Measurements from ENCODE around the gene CD48.
"Not testable (repeated sequence)": the region's sequence is repeated elsewhere in the genome, so short reads cannot be mapped to it uniquely, and the experiment has no call there.

CD48 gene

GRCh38 chr1:160712525-160713080 is 981 bp upstream of the CD48 start:
- DNase-seq = peak; percentile 80

DNA sequence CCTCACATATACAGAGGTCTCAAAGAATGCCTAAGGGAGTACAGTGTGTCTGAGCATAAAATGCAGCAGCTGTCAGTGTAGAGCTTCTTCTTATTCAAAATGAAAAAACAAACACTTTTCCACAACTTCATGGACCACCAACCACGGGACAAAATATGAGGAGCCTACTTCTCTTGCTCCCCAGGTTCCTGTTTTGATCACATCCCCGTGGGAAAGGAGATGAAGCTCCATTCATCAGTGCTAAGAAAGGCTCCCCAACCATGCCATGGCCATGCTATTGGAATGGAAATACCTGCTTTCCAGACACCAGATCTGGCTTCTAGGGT is 383 bp downstream of the CD48 start:
- no peak for DNase-seq

GRCh38 chr1:160710517-160711252 is 937 bp downstream of the CD48 start:
- peak; percentile 39 for DNase-seq

GRCh38 chr1:160709715-160710114 is 1.9 kb downstream of the CD48 start:
- no peak for DNase-seq

GRCh38 chr1:160708801-160709200 is 2.8 kb downstream of the CD48 start:
- DNase-seq = peak; percentile 69

DNA sequence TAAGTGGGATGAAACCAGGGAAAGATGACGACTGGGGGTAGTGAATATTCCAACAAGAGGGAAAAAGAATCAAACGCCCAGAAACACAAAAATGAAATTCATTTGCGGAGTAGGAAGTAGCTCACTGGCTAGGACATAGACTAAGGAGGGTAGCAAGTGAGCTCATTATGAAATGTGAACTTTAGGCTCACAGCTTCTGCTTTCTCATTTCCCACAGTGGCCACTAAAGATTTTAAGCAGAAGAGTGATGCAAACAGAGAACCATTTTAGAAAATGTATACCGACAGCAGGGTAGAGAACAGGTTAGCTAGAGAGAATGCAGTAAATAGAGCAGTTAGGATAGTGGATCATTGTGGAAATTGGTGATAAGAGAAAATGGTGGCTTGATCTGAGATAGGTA is 3.5 kb downstream of the CD48 start:
- DNase-seq = peak; percentile 50

- peak; percentile 67 for DNase-seq
Observed at GRCh38 chr1:160707236-160708064, 4.2 kb downstream of the CD48 start.

DNA sequence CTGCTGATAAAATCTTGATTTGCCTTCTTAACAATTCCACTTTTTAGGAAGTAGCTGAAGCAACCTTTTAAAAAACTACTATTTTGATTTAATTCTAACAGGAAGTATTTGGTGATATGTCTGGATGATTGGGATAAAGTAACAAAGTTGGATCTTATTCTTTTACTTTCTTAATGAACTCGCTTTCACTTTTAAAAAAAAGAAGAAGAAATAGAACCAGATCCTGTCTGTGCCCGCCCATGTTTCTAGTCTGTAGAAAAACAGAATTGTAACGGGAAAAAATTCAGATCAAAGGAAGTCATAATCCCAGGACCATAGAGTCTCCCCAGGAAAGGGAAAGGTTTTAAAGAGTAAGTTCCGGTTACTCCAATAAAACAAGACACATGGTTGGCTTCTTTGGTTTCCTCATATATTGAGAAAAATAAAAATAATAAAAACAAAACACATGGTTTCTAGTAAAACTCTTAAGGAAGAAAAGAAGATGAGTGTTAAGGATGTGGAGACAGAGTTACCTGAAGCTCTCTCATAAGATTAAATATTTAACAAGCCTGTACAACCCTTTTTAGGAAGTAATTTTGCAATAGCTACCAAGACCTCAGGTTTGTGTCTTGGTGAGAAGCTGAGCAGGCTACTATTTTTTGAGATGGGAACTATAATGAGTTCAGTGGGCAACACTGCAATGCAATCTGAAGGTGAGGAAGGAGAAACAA is 4.9 kb downstream of the CD48 start:
- DNase-seq = no peak

DNA sequence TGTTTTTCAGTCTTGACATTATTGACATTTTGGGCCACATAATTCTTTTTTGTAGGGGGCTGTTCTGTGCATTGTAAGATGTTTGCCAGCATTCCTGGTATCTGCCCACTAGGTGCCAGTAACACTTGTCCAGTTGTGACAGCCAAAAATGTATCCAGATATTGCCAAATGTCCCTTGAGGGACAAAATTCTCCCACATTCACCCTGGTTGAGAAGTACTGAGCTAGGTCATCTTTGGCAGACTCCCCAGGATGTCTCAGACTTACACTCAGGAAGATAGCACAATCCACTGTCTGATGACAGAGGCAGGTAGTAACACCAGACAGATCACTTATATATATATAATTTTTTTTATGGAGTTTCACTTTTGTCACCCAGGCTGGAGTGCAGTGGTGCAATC is 5.9 kb downstream of the CD48 start:
- no peak for DNase-seq

DNA sequence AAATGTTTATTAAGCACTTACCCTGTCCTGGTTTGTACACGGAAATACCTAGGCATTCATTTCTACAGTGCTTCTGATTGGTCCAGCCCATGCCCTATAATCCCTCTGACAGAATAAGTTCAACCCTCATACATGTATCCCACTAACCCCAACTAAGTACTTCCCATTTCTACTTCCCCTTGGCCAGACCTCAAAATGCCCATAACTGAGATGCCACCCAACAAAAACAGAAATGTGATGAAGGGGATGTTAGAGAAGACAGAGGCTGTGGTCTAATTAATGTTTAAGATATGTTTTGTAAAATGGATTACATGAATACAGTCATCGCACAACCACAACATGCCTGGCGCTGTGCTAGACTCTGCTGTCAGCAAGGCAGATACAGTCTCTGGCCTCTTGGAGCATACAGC is 6.4 kb downstream of the CD48 start:
- DNase-seq = not testable (repeated sequence)

- no peak for DNase-seq
Observed at GRCh38 chr1:160704250-160704649, 7.4 kb downstream of the CD48 start.

- DNase-seq = no peak
Observed at GRCh38 chr1:160702100-160702499, 9.5 kb downstream of the CD48 start.

DNA sequence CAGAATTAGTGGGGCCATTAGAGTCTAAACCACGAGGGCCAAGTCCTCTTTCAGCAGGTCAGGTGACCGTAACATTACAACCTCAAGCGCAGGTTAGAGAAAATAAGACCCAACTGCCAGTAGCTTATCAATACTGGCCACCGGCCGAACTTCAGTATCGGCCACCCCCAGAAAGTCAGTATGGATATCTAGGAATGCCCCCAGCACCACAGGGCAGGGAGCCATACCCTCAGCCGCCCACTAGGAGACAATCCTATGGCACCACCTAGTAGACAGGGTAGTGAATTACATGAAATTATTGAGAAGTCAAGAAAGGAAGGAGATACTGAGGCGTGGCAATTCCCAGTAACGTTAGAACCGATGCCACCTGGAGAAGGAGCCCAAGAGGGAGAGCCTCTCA is 19.2 kb downstream of the CD48 start:
- not testable (repeated sequence) for DNase-seq

- peak; percentile 77 for DNase-seq
Observed at GRCh38 chr1:160685266-160685665, 26.4 kb downstream of the CD48 start.

DNA sequence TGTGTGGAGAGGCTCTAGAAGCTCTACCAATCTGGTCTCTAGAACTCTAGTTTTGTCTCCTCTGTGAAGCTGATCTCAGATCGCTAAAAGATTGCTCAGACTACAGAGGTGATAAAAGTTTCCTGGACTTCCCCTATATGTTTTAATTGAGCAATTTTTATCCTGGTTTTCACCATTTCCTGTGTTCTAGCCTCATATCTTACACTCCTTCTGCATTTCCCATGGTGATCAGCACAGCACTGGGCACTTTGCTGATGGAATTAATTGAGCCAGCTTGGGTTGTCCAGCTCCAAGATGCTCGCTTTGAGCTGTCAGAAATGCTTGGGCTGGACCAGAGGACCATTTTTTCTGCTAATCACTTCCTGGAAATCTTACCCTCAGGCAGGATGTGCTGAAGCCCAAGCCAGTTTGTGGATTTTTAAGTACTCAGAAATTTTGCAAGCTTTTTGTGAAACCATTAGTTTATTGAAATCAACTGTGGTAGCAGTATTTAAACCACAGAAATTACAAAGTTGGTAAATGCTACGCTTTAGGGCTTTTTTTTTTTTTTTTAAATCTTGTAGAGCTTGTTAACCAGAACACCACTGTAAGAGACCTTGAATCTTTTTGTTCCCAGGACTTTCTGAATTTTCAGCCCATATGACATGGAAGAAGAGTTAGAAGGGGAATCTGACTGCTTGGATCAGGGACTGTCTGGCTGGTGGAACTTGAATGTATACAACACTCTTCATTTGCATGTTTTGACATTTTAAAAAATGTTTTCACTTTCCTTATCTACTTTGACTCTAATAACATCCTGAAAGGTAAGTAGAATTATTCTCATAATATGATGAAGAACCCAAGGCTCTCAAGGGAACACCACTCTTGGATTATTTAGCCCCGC is 28.4 kb downstream of the CD48 start:
- peak; percentile 66 for DNase-seq

- no peak for DNase-seq
Observed at GRCh38 chr1:160681891-160682140, 29.8 kb downstream of the CD48 start.

- peak; percentile 91 for DNase-seq
Observed at GRCh38 chr1:160681066-160681890, 30.3 kb downstream of the CD48 start.

GRCh38 chr1:160680399-160680798 is 31.2 kb downstream of the CD48 start:
- no peak for DNase-seq

GRCh38 chr1:160679893-160680292 is 31.7 kb downstream of the CD48 start:
- no peak for DNase-seq

- DNase-seq = no peak
Observed at GRCh38 chr1:160676869-160677597, 34.6 kb downstream of the CD48 start.

Measured in activated CD4-positive, alpha-beta T cell treated with anti-CD3 and anti-CD28 coated beads, Interleukin-2, Interleukin-6, amounts not matched to agents 100 ng/mL and 50 ng/mL, durations not matched to agents 16 hours and 8 hours (primary cell).